ENCODE results near the gene VWA5B2. TPM values are rescaled to one million over a fixed set of nuclear protein-coding genes. Genes with fewer than 3 reads are reported as not detected.

The VWA5B2 gene
- total RNA-seq, 2 donors from 2014 or later, result 6.0 to 15.8 TPM

DNA sequence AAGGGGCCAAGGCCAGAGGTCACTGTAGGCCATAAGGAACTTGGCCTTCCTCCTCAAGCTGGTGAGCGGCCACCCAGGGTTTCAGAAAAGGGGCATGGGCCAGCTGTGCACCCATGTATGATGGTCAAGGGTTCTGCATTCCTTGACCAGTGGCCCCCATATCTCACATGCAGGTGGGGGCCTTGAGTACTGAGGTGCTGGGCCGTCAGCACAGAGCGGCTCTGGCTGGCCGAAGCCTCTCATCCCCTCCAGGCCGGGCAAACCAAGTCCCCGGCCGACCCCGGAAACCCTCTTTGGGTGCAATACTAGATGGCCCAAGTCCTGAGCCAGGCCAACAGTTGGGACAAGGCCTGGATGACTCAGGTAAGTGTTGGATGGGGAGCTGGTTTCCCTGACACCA lies 9.8 kb downstream of the VWA5B2 start:
- H3K9me3 ChIP-seq, result no peaks in the 10 kb centered on the region
- no peak overlapping the region for H3K27ac ChIP-seq
- no peak for TF ChIP-seq POLR2A (IDR thresholded peaks at IDR 0.05)
- TF ChIP-seq, protein P1, sequence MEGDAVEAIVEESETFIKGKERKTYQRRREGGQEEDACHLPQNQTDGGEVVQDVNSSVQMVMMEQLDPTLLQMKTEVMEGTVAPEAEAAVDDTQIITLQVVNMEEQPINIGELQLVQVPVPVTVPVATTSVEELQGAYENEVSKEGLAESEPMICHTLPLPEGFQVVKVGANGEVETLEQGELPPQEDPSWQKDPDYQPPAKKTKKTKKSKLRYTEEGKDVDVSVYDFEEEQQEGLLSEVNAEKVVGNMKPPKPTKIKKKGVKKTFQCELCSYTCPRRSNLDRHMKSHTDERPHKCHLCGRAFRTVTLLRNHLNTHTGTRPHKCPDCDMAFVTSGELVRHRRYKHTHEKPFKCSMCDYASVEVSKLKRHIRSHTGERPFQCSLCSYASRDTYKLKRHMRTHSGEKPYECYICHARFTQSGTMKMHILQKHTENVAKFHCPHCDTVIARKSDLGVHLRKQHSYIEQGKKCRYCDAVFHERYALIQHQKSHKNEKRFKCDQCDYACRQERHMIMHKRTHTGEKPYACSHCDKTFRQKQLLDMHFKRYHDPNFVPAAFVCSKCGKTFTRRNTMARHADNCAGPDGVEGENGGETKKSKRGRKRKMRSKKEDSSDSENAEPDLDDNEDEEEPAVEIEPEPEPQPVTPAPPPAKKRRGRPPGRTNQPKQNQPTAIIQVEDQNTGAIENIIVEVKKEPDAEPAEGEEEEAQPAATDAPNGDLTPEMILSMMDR (IDR thresholded peaks at IDR 0.05), result no peak
- DNase-seq, result no peak
- ATAC-seq, result no peak
- H3K36me3 ChIP-seq (replicated peaks in 1 of 2; ENCODE audit: insufficient read depth in 1 of 2, low read depth in 2 of 2), result peaks cover 0 to 17% of the 10 kb centered on the region in 2 donors
- H3K27me3 ChIP-seq, result no peaks in the 10 kb centered on the region
- intact Hi-C loops (cut with DNase I), result no loop called here
- WGBS, 2 donors, result 83 to 91% methylated on average over 1 to 8 of the region's 8 CpGs
- peaks cover 16% of the 10 kb centered on the region for H3K4me1 ChIP-seq
- H3K4me3 ChIP-seq, result no peak overlapping the region

DNA sequence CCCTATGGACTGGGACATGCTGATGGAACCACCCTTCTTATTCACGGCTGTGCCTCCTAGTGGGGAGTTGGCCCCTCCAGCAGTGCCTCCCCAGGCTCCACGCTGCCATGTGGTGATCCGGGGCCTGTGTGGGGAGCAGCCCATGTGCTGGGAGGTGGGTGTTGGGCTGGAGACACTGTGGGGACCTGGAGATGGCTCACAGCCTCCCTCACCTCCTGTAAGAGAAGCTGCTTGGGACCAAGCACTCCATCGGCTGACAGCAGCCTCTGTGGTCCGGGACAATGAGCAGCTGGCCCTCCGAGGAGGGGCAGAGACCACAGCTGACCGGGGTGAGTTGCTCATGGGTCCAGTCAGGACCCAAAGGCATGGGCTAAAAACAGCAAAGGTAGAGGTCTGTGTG lies 10.3 kb downstream of the VWA5B2 start:
- ATAC-seq, result no peak
- intact Hi-C loops (cut with DNase I), result no loop called here
- H3K4me3 ChIP-seq, result no peak overlapping the region

DNA sequence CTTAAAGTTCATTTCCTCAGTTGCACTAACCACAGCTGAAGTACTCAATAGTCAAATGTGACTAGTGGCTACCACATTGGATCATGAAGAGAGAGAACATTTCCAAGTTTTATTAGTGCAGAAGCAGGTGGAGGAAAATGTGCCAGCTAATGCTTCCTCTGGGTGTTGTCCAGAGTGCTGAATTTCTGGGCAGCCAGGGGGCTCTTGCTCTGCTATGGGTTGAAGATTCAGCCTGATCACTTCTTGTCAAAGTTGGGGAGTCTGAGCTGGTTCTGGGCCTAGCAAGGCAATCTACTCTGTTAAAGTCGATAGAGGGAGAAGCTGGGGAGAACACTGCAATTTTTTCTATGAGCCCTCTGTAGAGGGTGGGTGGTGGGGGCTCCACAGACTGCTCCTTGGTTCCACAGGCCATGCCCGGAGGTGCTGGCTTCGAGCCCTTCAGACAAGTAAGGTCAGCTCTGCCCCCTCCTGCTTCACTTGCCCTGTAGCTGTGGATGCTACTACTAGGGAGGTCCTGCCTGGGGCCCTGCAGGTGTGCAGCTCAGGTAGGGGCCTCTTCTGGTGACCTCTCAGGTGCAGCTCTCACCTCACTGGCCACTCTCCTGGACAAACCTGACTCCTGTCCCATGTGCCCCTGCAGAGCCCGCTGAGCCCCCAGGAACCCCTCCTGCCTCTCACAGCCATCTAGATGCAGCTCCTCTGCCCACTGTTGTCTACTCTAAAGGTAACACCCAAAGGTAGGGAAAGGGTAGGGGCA lies 11.2 kb downstream of the VWA5B2 start:
- DNase-seq, result no peak
- H3K36me3 ChIP-seq (replicated peaks in 1 of 2; ENCODE audit: insufficient read depth in 1 of 2, low read depth in 2 of 2), result peaks cover 0 to 28% of the 10 kb centered on the region in 2 donors
- ATAC-seq, result no peak
- TF ChIP-seq POLR2A (IDR thresholded peaks at IDR 0.05), result no peak
- TF ChIP-seq, protein P1 (IDR thresholded peaks at IDR 0.05), result peak in 2 of 7 experiments; percentile 4 to 12
- no peak overlapping the region for H3K4me3 ChIP-seq
- H3K9me3 ChIP-seq, result no peaks in the 10 kb centered on the region
- no peaks in the 10 kb centered on the region for H3K27me3 ChIP-seq
- H3K27ac ChIP-seq, result no peak overlapping the region
- 80% methylated on average over 1 to 4 of the region's 4 CpGs for WGBS, 2 donors
- intact Hi-C loops (cut with DNase I), result no loop called here
- H3K4me1 ChIP-seq, result peaks cover 16% of the 10 kb centered on the region

More for the DNA sequence above, 10.3 kb downstream of the VWA5B2 start:
- H3K4me1 ChIP-seq, result peaks cover 16% of the 10 kb centered on the region
- H3K36me3 ChIP-seq (replicated peaks in 1 of 2; ENCODE audit: insufficient read depth in 1 of 2, low read depth in 2 of 2), result peaks cover 0 to 21% of the 10 kb centered on the region in 2 donors
- H3K27me3 ChIP-seq, result no peaks in the 10 kb centered on the region
- no peaks in the 10 kb centered on the region for H3K9me3 ChIP-seq
- no peak for TF ChIP-seq POLR2A (IDR thresholded peaks at IDR 0.05)
- TF ChIP-seq, protein P1 (IDR thresholded peaks at IDR 0.05), result no peak
- 72 to 78% methylated on average over 5 to 7 of the region's 7 CpGs for WGBS, 2 donors
- H3K27ac ChIP-seq, result no peak overlapping the region
- no peak for DNase-seq

DNA sequence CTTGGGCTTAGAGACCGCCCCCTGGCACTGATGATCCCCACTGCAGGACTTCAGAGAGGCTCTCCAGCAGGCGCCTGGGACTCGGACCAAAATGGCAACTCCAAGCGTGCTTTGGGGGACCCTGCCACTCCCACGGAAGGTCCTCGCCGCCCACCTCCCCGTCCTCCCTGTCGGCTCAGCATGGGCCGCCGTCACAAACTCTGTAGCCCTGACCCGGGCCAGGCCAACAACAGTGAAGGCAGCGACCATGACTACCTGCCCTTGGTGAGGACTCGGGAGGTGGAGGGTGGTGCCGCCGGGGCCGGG lies 11.7 kb downstream of the VWA5B2 start:
- 42 to 48% methylated on average over 8 to 17 of the region's 17 CpGs for whole genome bisulfite sequencing, 2 donors
- intact Hi-C loops (cut with DNase I), result no loop called here
- H3K9me3 ChIP-seq, result no peaks in the 10 kb centered on the region
- DNase-seq (no peak), ATAC-seq (no peak)
- no peak overlapping the region for H3K27ac ChIP-seq
- peaks cover 16% of the 10 kb centered on the region for H3K4me1 ChIP-seq
- H3K4me3 ChIP-seq, result no peak overlapping the region
- H3K27me3 ChIP-seq, result no peaks in the 10 kb centered on the region
- no peak for TF ChIP-seq POLR2A (IDR thresholded peaks at IDR 0.05)
- TF ChIP-seq, protein P1 (IDR thresholded peaks at IDR 0.05), result no peak
- peaks cover 0 to 29% of the 10 kb centered on the region in 2 donors for H3K36me3 ChIP-seq (replicated peaks in 1 of 2; ENCODE audit: insufficient read depth in 1 of 2, low read depth in 2 of 2)

All from body of pancreas (tissue), 4 donors.